Spleen (tissue), 11 donors: ENCODE measurements around the gene SPACA7. TPM values are rescaled to one million over a fixed set of nuclear protein-coding genes. Genes with fewer than 3 reads are reported as not detected.
"Not testable (repeated sequence)": the region's sequence is repeated elsewhere in the genome, so short reads cannot be mapped to it uniquely, and the experiment has no call there.

Experiments
- DNase-seq: peaks from one replicate; pipeline ENCODE4 v3.0.0-alpha.2; 2020
- H3K27ac ChIP-seq, 8 donors: fragments of 200-600 bp; sonication (generic) in 7 of 8; 1 replicate in 4 of 8; 2 replicates in 4 of 8; pipeline versions ENCODE4 v1.5.0 to v1.8.0; 2016 to 2021; ENCODE audit warnings: inconsistent platforms in 4 of 8, mild to moderate bottlenecking in 4 of 8, moderate library complexity in 1 of 8
- H3K27me3 ChIP-seq, 7 donors: fragments of 200-600 bp; sonication (generic) in 6 of 7; replicated peaks in 1 of 7; 1 replicate in 4 of 7; 2 replicates in 3 of 7; pipeline versions ENCODE4 v1.5.0 to v1.8.0; 2016 to 2021; ENCODE audit warnings: inconsistent platforms in 3 of 7, mild to moderate bottlenecking in 1 of 7
- H3K36me3 ChIP-seq, 6 donors: fragments of 200-600 bp; sonication (generic) in 5 of 6; 1 replicate in 4 of 6; 2 replicates in 2 of 6; pipeline versions ENCODE4 v1.5.0 to v1.8.0; 2016 to 2021; ENCODE audit warnings: inconsistent platforms in 2 of 6
- H3K4me1 ChIP-seq, 6 donors: fragments of 200-600 bp; sonication (generic) in 5 of 6; 1 replicate in 3 of 6; 2 replicates in 3 of 6; pipeline versions ENCODE4 v1.5.0 to v1.8.0; 2016 to 2021; ENCODE audit warnings: inconsistent platforms in 3 of 6
- H3K4me3 ChIP-seq, 8 donors: fragments of 200-600 bp; sonication (generic) in 7 of 8; 1 replicate in 4 of 8; 2 replicates in 4 of 8; pipeline versions ENCODE4 v1.5.0 to v1.8.0; 2016 to 2021; ENCODE audit warnings: inconsistent platforms in 4 of 8, mild to moderate bottlenecking in 4 of 8, moderate library complexity in 2 of 8
- H3K9me3 ChIP-seq, 8 donors: fragments of 200-600 bp; sonication (generic) in 7 of 8; 1 replicate in 4 of 8; 2 replicates in 4 of 8; pipeline versions ENCODE4 v1.5.0 to v1.8.0; 2016 to 2021; ENCODE audit warnings: inconsistent platforms in 4 of 8
- CTCF ChIP-seq, 11 experiments: fragments of 200-600 bp in 7 of 11; fragments of 450-650 bp in 4 of 11; sonication (generic) in 4 of 11; IDR thresholded peaks in 8 of 11; conservative IDR thresholded peaks in 3 of 11; 1 replicate in 7 of 11; 2 replicates in 4 of 11; pipeline versions ENCODE4 v1.4.0 to v1.8.0; 2016 to 2021; ENCODE audit warnings: antibody characterized with exemption in 11 of 11, inconsistent platforms in 4 of 11, mild to moderate bottlenecking in 1 of 11
- POLR2A ChIP-seq, 3 donors: fragments of 450-650 bp; IDR thresholded peaks; one replicate each; pipeline ENCODE4 v1.5.1; 2017; ENCODE audit warnings: antibody characterized with exemption in 3 of 3, mild to moderate bottlenecking in 1 of 3
- POLR2AphosphoS5 ChIP-seq, 3 donors: sonication (generic); formaldehyde crosslinking; IDR thresholded peaks; one replicate each; pipeline ENCODE4 v1.5.1; 2017; ENCODE audit warnings: antibody characterized with exemption in 3 of 3
- WGBS, 5 donors: extraction: QIAGEN DNeasy Blood & Tissue Kit in 3 of 5; methylation state at CpG; one replicate each; pipeline versions ENCODE4 v1.1.5 to v1.1.7; 2013 to 2018; 5-methylcytosine and 5-hydroxymethylcytosine counted together
- intact Hi-C: fragments of 100-400 bp; cut with DNase I; formaldehyde crosslinking; loops from one replicate; pipeline ENCODE4 v1.15.0; 2023; ENCODE audit warnings: low total_unique reads
- polyA plus RNA-seq, 3 donors: library from polyadenylated mRNA; stranded (reverse); fragments of 200-250 nt; gene quantifications; one replicate each; pipeline ENCODE4 v1.2.1, GENCODE V29; 2013
- total RNA-seq, 7 donors: library from RNA; depleted of rRNA in 3 of 7; stranded (reverse); fragments of >200 nt in 3 of 7; fragmentation: NEBNext Ultra II Directional in 4 of 7; extraction: Animal tissue kit (Norgen Biotek cat#: 25700) in 4 of 7; gene quantifications; one replicate each; pipeline versions ENCODE4 v1.1.0 to v1.2.1, GENCODE V29; 2016 to 2021
- donor health status: healthy with polysubstance abuse.
- donor health status: DM: no; HTN: no; CAD: no; lungs with moderate emphysema.
- donor health status: DM: no; HTN: no; CAD: no.
- donor health status: Bipolar disorder and iron deficiency.
- donor health status: healthy.
- donor health status: DM: no; HTN: no; CAD: no.
- donor health status: DM: yes; HTN: yes; CAD: no.

SPACA7 gene
- total and polyA plus RNA-seq, 10 donors, result not detected

GRCh38 chr13:112370311-112370710 lies 5.8 kb upstream of the SPACA7 start:
- Histone ChIP-seq H3K9me3 (peaks cover 0 to 43% (median 29%) of the 10 kb centered on the region in 8 donors), H3K27me3 (peaks cover 0 to 11% (median 0%) of the 10 kb centered on the region in 7 donors), H3K27ac (no peak overlapping the region), H3K4me3 (no peak overlapping the region), H3K4me1 (no peaks in the 10 kb centered on the region), H3K36me3 (no peaks in the 10 kb centered on the region)
- 75 to 83% (median 78%) methylated on average over 3 of the region's 3 CpGs for WGBS, 5 donors
- intact Hi-C loops, result no loop called here
- TF ChIP-seq POLR2A (IDR thresholded peaks at IDR 0.05), result no peak
- TF ChIP-seq CTCF (IDR thresholded peaks at IDR 0.05 in 8 of 11, conservative IDR thresholded peaks at IDR 0.05 in 3 of 11), result no peak
- no peak for TF ChIP-seq POLR2AphosphoS5 (IDR thresholded peaks at IDR 0.05)
- no peak for DNase-seq

GRCh38 chr13:112374271-112374670 lies 1.9 kb upstream of the SPACA7 start:
- no peak for DNase-seq
- Histone ChIP-seq H3K27me3 (no peaks in the 10 kb centered on the region), H3K4me1 (no peaks in the 10 kb centered on the region), H3K9me3 (peaks cover 0 to 25% (median 3%) of the 10 kb centered on the region in 8 donors), H3K36me3 (no peaks in the 10 kb centered on the region), H3K4me3 (no peak overlapping the region), H3K27ac (no peak overlapping the region)
- TF ChIP-seq CTCF (IDR thresholded peaks at IDR 0.05 in 8 of 11, conservative IDR thresholded peaks at IDR 0.05 in 3 of 11) (no peak), POLR2A (IDR thresholded peaks at IDR 0.05) (no peak), POLR2AphosphoS5 (IDR thresholded peaks at IDR 0.05) (no peak)
- 80 to 87% (median 84%) methylated on average over 8 to 10 of the region's 10 CpGs for WGBS, 5 donors
- intact Hi-C loops, result no loop called here

GRCh38 chr13:112391746-112392145 lies 15.6 kb downstream of the SPACA7 start:
- Histone ChIP-seq H3K27me3 (peaks cover 0 to 6% (median 0%) of the 10 kb centered on the region in 7 donors), H3K4me3 (no peak overlapping the region), H3K4me1 (no peaks in the 10 kb centered on the region), H3K27ac (no peak overlapping the region), H3K36me3 (no peaks in the 10 kb centered on the region), H3K9me3 (no peaks in the 10 kb centered on the region)
- no peak for TF ChIP-seq CTCF (IDR thresholded peaks at IDR 0.05 in 8 of 11, conservative IDR thresholded peaks at IDR 0.05 in 3 of 11)
- TF ChIP-seq POLR2A (IDR thresholded peaks at IDR 0.05), result no peak
- no peak for TF ChIP-seq POLR2AphosphoS5 (IDR thresholded peaks at IDR 0.05)
- WGBS, 5 donors, result 77 to 85% (median 78%) methylated on average over 8 of the region's 8 CpGs
- intact Hi-C loops, result no loop called here
- no peak for DNase-seq

GRCh38 chr13:112392719-112393118 lies 16.6 kb downstream of the SPACA7 start:
- whole genome bisulfite sequencing, 5 donors, result 45 to 85% (median 82%) methylated on average over 4 of the region's 4 CpGs
- Histone ChIP-seq H3K4me1 (no peaks in the 10 kb centered on the region), H3K4me3 (no peak overlapping the region), H3K9me3 (no peaks in the 10 kb centered on the region), H3K27me3 (peaks cover 0 to 13% (median 0%) of the 10 kb centered on the region in 7 donors), H3K27ac (no peak overlapping the region), H3K36me3 (no peaks in the 10 kb centered on the region)
- DNase-seq, result no peak
- TF ChIP-seq POLR2AphosphoS5 (IDR thresholded peaks at IDR 0.05), result no peak
- no peak for TF ChIP-seq POLR2A (IDR thresholded peaks at IDR 0.05)
- TF ChIP-seq CTCF (IDR thresholded peaks at IDR 0.05 in 8 of 11, conservative IDR thresholded peaks at IDR 0.05 in 3 of 11), result no peak
- intact Hi-C loops, result no loop called here

GRCh38 chr13:112395022-112395421 lies 18.9 kb downstream of the SPACA7 start:
- intact Hi-C loops, result not testable (repeated sequence)

GRCh38 chr13:112395941-112396340 lies 19.8 kb downstream of the SPACA7 start:
- WGBS, 5 donors, result 54 to 92% (median 89%) methylated on average over 1 to 13 of the region's 13 CpGs
- H3K27me3 ChIP-seq, result peaks cover 0 to 15% (median 0%) of the 10 kb centered on the region in 7 donors
- not testable (repeated sequence) for H3K36me3 ChIP-seq

More at GRCh38 chr13:112395022-112395421, 18.9 kb downstream of the SPACA7 start:
- H3K36me3 ChIP-seq, H3K9me3 ChIP-seq, H3K4me1 ChIP-seq, DNase-seq, H3K27ac ChIP-seq, H3K4me3 ChIP-seq: not testable (repeated sequence)
- peaks cover 0 to 15% (median 0%) of the 10 kb centered on the region in 7 donors for H3K27me3 ChIP-seq
- 57 to 78% (median 63%) methylated on average over 11 to 16 of the region's 16 CpGs for WGBS, 5 donors

More at GRCh38 chr13:112395941-112396340, 19.8 kb downstream of the SPACA7 start:
- H3K4me1 ChIP-seq, H3K4me3 ChIP-seq, H3K9me3 ChIP-seq, H3K27ac ChIP-seq, DNase-seq, intact Hi-C loops: not testable (repeated sequence)
